CD4-positive, alpha-beta T cell (primary cell): ENCODE measurements around the gene CD99. TPM values are rescaled to one million over a fixed set of nuclear protein-coding genes. Genes with fewer than 3 reads are reported as not detected.

Experiments
- ATAC-seq: fragments of 200-7000 bp; cut with Tn5 transposase; one replicate; pipeline ENCODE4 v1.10.0; 2022; ENCODE audit warnings: mild to moderate bottlenecking; ENCODE audit not compliant: poor library complexity
- CTCF ChIA-PET: fragments of 350-600 bp; sonication (Branson Sonifier 250); formaldehyde crosslinking; loops from one replicate; lab custom pipeline; 2021; ENCODE audit warnings: antibody characterized with exemption, inconsistent platforms; lab: Charles Lee
- POLR2A ChIA-PET: fragments of 350-600 bp; sonication (Branson Sonifier 250); formaldehyde crosslinking; loops from one replicate; lab custom pipeline; 2021; ENCODE audit warnings: antibody characterized with exemption, inconsistent platforms; lab: Charles Lee
- DNase-seq, 14 experiments: peaks; one replicate each; pipeline ENCODE4 v3.0.0-alpha.2; 2013 to 2020; ENCODE audit warnings: mixed read lengths in 2 of 14
- H3K27ac ChIP-seq, 2 donors: one replicate each; pipeline versions ENCODE4 v1.5.1 to v1.7.0; 2013; ENCODE audit warnings: low read length in 2 of 2, low read depth in 1 of 2, mild to moderate bottlenecking in 1 of 2
- H3K27me3 ChIP-seq, 2 experiments: 1 replicate in 1 of 2; 2 replicates in 1 of 2; pipeline versions ENCODE4 v1.6.1 to v1.7.0; 2013; ENCODE audit warnings: low read length in 2 of 2, control low read depth in 1 of 2, mild to moderate bottlenecking in 1 of 2, moderate library complexity in 1 of 2; ENCODE audit not compliant: insufficient read depth in 2 of 2, control insufficient read depth in 1 of 2
- H3K36me3 ChIP-seq: one replicate; pipeline ENCODE4 v1.6.1; 2013; ENCODE audit warnings: low read length, control low read depth; ENCODE audit not compliant: insufficient read depth
- H3K4me1 ChIP-seq: one replicate; pipeline ENCODE4 v1.6.1; 2013; ENCODE audit warnings: low read length, control low read depth; ENCODE audit not compliant: insufficient read depth
- H3K4me3 ChIP-seq: one replicate; pipeline ENCODE4 v1.5.1; 2013; ENCODE audit warnings: mild to moderate bottlenecking, low read length, moderate library complexity
- H3K9me3 ChIP-seq, 2 experiments: 1 replicate in 1 of 2; 2 replicates in 1 of 2; pipeline versions ENCODE4 v1.6.1 to v1.7.0; 2013; ENCODE audit warnings: low read length in 2 of 2, mild to moderate bottlenecking in 2 of 2, control low read depth in 1 of 2, moderate library complexity in 1 of 2; ENCODE audit not compliant: control insufficient read depth in 1 of 2, insufficient read depth in 1 of 2
- H3K27ac Mint-ChIP-seq: one replicate; pipeline ENCODE4 v1.8.0; 2020; ENCODE audit warnings: mixed read lengths
- H3K27me3 Mint-ChIP-seq: one replicate; pipeline ENCODE4 v1.8.0; 2021; ENCODE audit warnings: mixed read lengths
- H3K36me3 Mint-ChIP-seq: one replicate; pipeline ENCODE4 v1.8.0; 2021; ENCODE audit warnings: low read depth, mixed read lengths
- H3K4me1 Mint-ChIP-seq: one replicate; pipeline ENCODE4 v1.8.0; 2021; ENCODE audit warnings: low read depth, mixed read lengths
- H3K4me3 Mint-ChIP-seq: one replicate; pipeline ENCODE4 v1.8.0; 2020; ENCODE audit warnings: mild to moderate bottlenecking, mixed read lengths
- H3K9me3 Mint-ChIP-seq: one replicate; pipeline ENCODE4 v1.8.0; 2020; ENCODE audit warnings: mixed read lengths
- CTCF ChIP-seq: fragments of 200-600 bp; IDR thresholded peaks from one replicate; pipeline ENCODE4 v1.8.0; 2022; ENCODE audit warnings: antibody characterized with exemption, mild to moderate bottlenecking
- intact Hi-C, 2 experiments: fragments of 100-400 bp; cut with DNase I in 1 of 2; cut with micrococcal nuclease in 1 of 2; formaldehyde crosslinking; loops; one replicate each; pipeline versions ENCODE4 v1.15.1 to v1.9.0; 2023 to 2025; cut with DNase I, micrococcal nuclease
- total RNA-seq, 174 experiments: library from RNA in 2 of 174; stranded (reverse) in 2 of 174; gene quantifications; one replicate each; pipeline ENCODE4 v1.2.3 and lab custom pipeline; 2021 to 2026

The CD99 gene
- total RNA-seq, 2 experiments from 2014 or later: 170 to 184 TPM

- DNase-seq (peak in 6 of 14 experiments; percentile 24 to 78 (median 40)), ATAC-seq (peak; percentile 67)
- H3K9me3 Mint-ChIP-seq: no peaks in the 10 kb centered on the region
- peaks cover 59% of the 10 kb centered on the region for H3K4me1 ChIP-seq
- no peaks in the 10 kb centered on the region for H3K9me3 ChIP-seq
- H3K36me3 ChIP-seq: peaks cover 31% of the 10 kb centered on the region
- POLR2A ChIA-PET: no interaction called here
- H3K4me3 Mint-ChIP-seq: peak overlapping the region; percentile 77
- peak overlapping the region; percentile 50 to 51 for H3K27ac ChIP-seq
- H3K4me1 Mint-ChIP-seq: peaks cover 45% of the 10 kb centered on the region
- H3K4me3 ChIP-seq: peak overlapping the region; percentile 8
- CTCF ChIA-PET: no interaction called here
- no peaks in the 10 kb centered on the region for H3K27me3 Mint-ChIP-seq
- H3K27ac Mint-ChIP-seq: peak overlapping the region; percentile 85
- H3K36me3 Mint-ChIP-seq: peaks cover 31% of the 10 kb centered on the region
- intact Hi-C loops: loop anchor here in 1 of 2 experiments (2.0 to 5.0 kb wide), 2 partner anchors 13 to 78 kb away; no protein-coding TSS in a partner anchor
- no peaks in the 10 kb centered on the region for H3K27me3 ChIP-seq
- TF ChIP-seq CTCF: no peak
Observed at GRCh38 chrX:2710041-2710840, 19.1 kb downstream of the CD99 start.

DNA sequence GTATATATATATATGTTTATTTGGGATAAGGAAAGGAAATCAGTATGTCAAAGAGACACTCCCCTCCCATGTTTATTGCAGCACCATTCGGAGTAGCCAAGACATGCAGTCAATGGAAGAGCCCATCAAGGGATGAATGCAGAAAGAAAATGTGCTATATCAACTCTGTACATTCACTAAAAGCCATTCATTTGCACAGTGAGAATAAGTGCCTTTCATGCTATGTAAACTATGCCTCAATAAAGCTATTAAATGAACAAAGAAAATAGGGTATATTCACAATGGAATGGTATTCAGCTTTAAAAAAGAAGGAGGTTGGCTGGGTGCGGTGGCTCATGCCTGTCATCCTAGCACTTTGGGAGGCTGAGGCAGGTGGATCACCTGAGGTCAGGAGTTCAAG is 20.3 kb downstream of the CD99 start:
- Mint-ChIP-seq H3K4me1 (peaks cover 41% of the 10 kb centered on the region), H3K9me3 (no peaks in the 10 kb centered on the region), H3K4me3 (no peak overlapping the region), H3K27ac (no peak overlapping the region), H3K27me3 (no peaks in the 10 kb centered on the region), H3K36me3 (peaks cover 39% of the 10 kb centered on the region)
- DNase-seq (no peak), ATAC-seq (no peak)
- Histone ChIP-seq H3K36me3 (peaks cover 28% of the 10 kb centered on the region), H3K27ac (no peak overlapping the region), H3K4me1 (peaks cover 54% of the 10 kb centered on the region), H3K9me3 (no peaks in the 10 kb centered on the region), H3K27me3 (no peaks in the 10 kb centered on the region), H3K4me3 (no peak overlapping the region)
- intact Hi-C loops: loop anchor here in 1 of 2 experiments (2.0 to 5.0 kb wide), 2 partner anchors 15 to 79 kb away; no protein-coding TSS in a partner anchor
- ChIA-PET CTCF (no interaction called here), POLR2A (no interaction called here)
- no peak for TF ChIP-seq CTCF

GRCh38 chrX:2712428-2712827 is 21.3 kb downstream of the CD99 start:
- no peaks in the 10 kb centered on the region for H3K27me3 ChIP-seq
- no peaks in the 10 kb centered on the region for H3K27me3 Mint-ChIP-seq
- no peak for TF ChIP-seq CTCF
- ChIA-PET CTCF (no interaction called here), POLR2A (no interaction called here)
- no peak overlapping the region for H3K4me3 ChIP-seq
- H3K27ac Mint-ChIP-seq: no peak overlapping the region
- no peak overlapping the region for H3K27ac ChIP-seq
- ATAC-seq (no peak), DNase-seq (no peak)
- peaks cover 34% of the 10 kb centered on the region for H3K4me1 Mint-ChIP-seq
- no peak overlapping the region for H3K4me3 Mint-ChIP-seq
- no peaks in the 10 kb centered on the region for H3K9me3 Mint-ChIP-seq
- no peaks in the 10 kb centered on the region for H3K9me3 ChIP-seq
- peaks cover 44% of the 10 kb centered on the region for H3K4me1 ChIP-seq
- peaks cover 31% of the 10 kb centered on the region for H3K36me3 ChIP-seq
- H3K36me3 Mint-ChIP-seq: peaks cover 43% of the 10 kb centered on the region
- intact Hi-C loops: loop anchor here in 1 of 2 experiments (5.0 kb wide), 1 partner anchor 80 kb away; no protein-coding TSS in a partner anchor
